Effector memory CD4-positive, alpha-beta T cell (primary cell): Measurements from ENCODE around the gene ARIH1.
"Not testable (repeated sequence)": the region's sequence is repeated elsewhere in the genome, so short reads cannot be mapped to it uniquely, and the experiment has no call there.

Source experiments
- DNase-seq, 3 donors: peaks; one replicate each; pipeline ENCODE4 v3.0.0-alpha.2; 2020
- H3K27ac ChIP-seq: 2 replicates; pipeline ENCODE4 v1.7.0; 2013; ENCODE audit warnings: mild to moderate bottlenecking, low read length, moderate library complexity; ENCODE audit not compliant: insufficient read depth, poor library complexity, severe bottlenecking
- H3K27me3 ChIP-seq: replicated peaks from 2 replicates; pipeline ENCODE4 v1.7.0; 2013; ENCODE audit warnings: mild to moderate bottlenecking, low read length; ENCODE audit not compliant: insufficient read depth, control insufficient read depth, poor library complexity, severe bottlenecking
- H3K36me3 ChIP-seq: 2 replicates; pipeline ENCODE4 v1.7.0; 2013; ENCODE audit warnings: mild to moderate bottlenecking, low read length, moderate library complexity; ENCODE audit not compliant: control insufficient read depth, insufficient read depth
- H3K4me1 ChIP-seq: 2 replicates; pipeline ENCODE4 v1.7.0; 2013; ENCODE audit warnings: low read length, mild to moderate bottlenecking; ENCODE audit not compliant: control insufficient read depth, insufficient read depth, poor library complexity, severe bottlenecking
- H3K4me3 ChIP-seq: 2 replicates; pipeline ENCODE4 v1.7.0; 2013; ENCODE audit warnings: low read length, low read depth, mild to moderate bottlenecking; ENCODE audit not compliant: insufficient read depth, poor library complexity, severe bottlenecking
- H3K9me3 ChIP-seq: 2 replicates; pipeline ENCODE4 v1.7.0; 2013; ENCODE audit warnings: mild to moderate bottlenecking, low read length, moderate library complexity; ENCODE audit not compliant: control insufficient read depth
- total RNA-seq, 3 donors: gene quantifications; one replicate each; lab custom pipeline; 2026; lab: John Stamatoyannopoulos, UW

The ARIH1 gene
- total RNA-seq, result 164 to 245 (median 206) reads per million in 3 donors

- DNase-seq, result peak; percentile 92 to 95 (median 92)
- Histone ChIP-seq H3K9me3 (no peaks in the 10 kb centered on the region), H3K4me3 (peak within 1 kb of the TSS; percentile 81), H3K36me3 (peaks cover 2% of the 10 kb centered on the region), H3K27ac (peak within 1 kb of the TSS; percentile 100), H3K4me1 (peaks cover 16% of the 10 kb centered on the region), H3K27me3 (no peaks in the 10 kb centered on the region)
These were observed at the start of gene ARIH1 for GRCh38 chr15:72473614-72474465. TSS of gene ARIH1 (plus strand) at chr15:72474330. CDS start at chr15:72474640, 310 bp downstream.

- H3K36me3 ChIP-seq, result no peaks in the 10 kb centered on the region
- no peak overlapping the region for H3K4me3 ChIP-seq
- H3K27ac ChIP-seq, result no peak overlapping the region
- no peaks in the 10 kb centered on the region for H3K9me3 ChIP-seq
- no peaks in the 10 kb centered on the region for H3K4me1 ChIP-seq
- DNase-seq, result no peak
- no peaks in the 10 kb centered on the region for H3K27me3 ChIP-seq
These were observed 47.4 kb upstream of the ARIH1 start for GRCh38 chr15:72426753-72427152.

- H3K9me3 ChIP-seq, result no peaks in the 10 kb centered on the region
- no peaks in the 10 kb centered on the region for H3K36me3 ChIP-seq
- H3K4me3 ChIP-seq, result no peak overlapping the region
- H3K27me3 ChIP-seq, result peaks cover 4% of the 10 kb centered on the region
- H3K27ac ChIP-seq, result no peak overlapping the region
- DNase-seq, result no peak
- no peaks in the 10 kb centered on the region for H3K4me1 ChIP-seq
These were observed 36.3 kb upstream of the ARIH1 start for GRCh38 chr15:72437650-72438316.

- H3K9me3 ChIP-seq, H3K27me3 ChIP-seq, H3K4me1 ChIP-seq, DNase-seq, H3K4me3 ChIP-seq, H3K36me3 ChIP-seq, H3K27ac ChIP-seq: not testable (repeated sequence)
These were observed 31.3 kb upstream of the ARIH1 start for GRCh38 chr15:72442848-72443247.

- Histone ChIP-seq H3K27me3 (no peaks in the 10 kb centered on the region), H3K27ac (no peak overlapping the region), H3K4me1 (no peaks in the 10 kb centered on the region), H3K36me3 (no peaks in the 10 kb centered on the region), H3K4me3 (no peak overlapping the region), H3K9me3 (no peaks in the 10 kb centered on the region)
- DNase-seq, result no peak
These were observed 28.7 kb upstream of the ARIH1 start for GRCh38 chr15:72445426-72445825.

- Histone ChIP-seq H3K4me3 (no peak overlapping the region), H3K27ac (no peak overlapping the region), H3K4me1 (no peaks in the 10 kb centered on the region), H3K9me3 (no peaks in the 10 kb centered on the region), H3K27me3 (no peaks in the 10 kb centered on the region), H3K36me3 (no peaks in the 10 kb centered on the region)
- no peak for DNase-seq
These were observed 23.3 kb upstream of the ARIH1 start for GRCh38 chr15:72450805-72451204.

- no peak overlapping the region for H3K27ac ChIP-seq
- no peaks in the 10 kb centered on the region for H3K36me3 ChIP-seq
- DNase-seq, result no peak
- H3K27me3 ChIP-seq, result no peaks in the 10 kb centered on the region
- H3K9me3 ChIP-seq, result no peaks in the 10 kb centered on the region
- no peaks in the 10 kb centered on the region for H3K4me1 ChIP-seq
- H3K4me3 ChIP-seq, result no peak overlapping the region
These were observed 22.9 kb upstream of the ARIH1 start for GRCh38 chr15:72451224-72451623.

- H3K27me3 ChIP-seq, result no peaks in the 10 kb centered on the region
- no peaks in the 10 kb centered on the region for H3K36me3 ChIP-seq
- no peak overlapping the region for H3K27ac ChIP-seq
- no peak overlapping the region for H3K4me3 ChIP-seq
- H3K4me1 ChIP-seq, result no peaks in the 10 kb centered on the region
- no peaks in the 10 kb centered on the region for H3K9me3 ChIP-seq
- DNase-seq, result no peak
These were observed 17.4 kb upstream of the ARIH1 start for GRCh38 chr15:72456684-72457083.

GRCh38 chr15:72460402-72460801 is 13.7 kb upstream of the ARIH1 start:
- no peaks in the 10 kb centered on the region for H3K27me3 ChIP-seq
- H3K4me1 ChIP-seq, result no peaks in the 10 kb centered on the region

GRCh38 chr15:72463702-72464101 is 10.4 kb upstream of the ARIH1 start:
- Histone ChIP-seq H3K9me3 (no peaks in the 10 kb centered on the region), H3K36me3 (no peaks in the 10 kb centered on the region), H3K4me3 (no peak overlapping the region), H3K27ac (no peak overlapping the region), H3K27me3 (no peaks in the 10 kb centered on the region), H3K4me1 (no peaks in the 10 kb centered on the region)
- DNase-seq, result no peak

More at GRCh38 chr15:72460402-72460801, 13.7 kb upstream of the ARIH1 start:
- Histone ChIP-seq H3K4me3 (no peak overlapping the region), H3K9me3 (no peaks in the 10 kb centered on the region), H3K27ac (no peak overlapping the region), H3K36me3 (no peaks in the 10 kb centered on the region)
- no peak for DNase-seq
